ENCODE results near the gene ATP8A2. TPM values are rescaled to one million over a fixed set of nuclear protein-coding genes. Genes with fewer than 3 reads are reported as not detected.

The ATP8A2 gene
- total and polyA plus RNA-seq, 2 of the 8 experiments (the other 6 are each of a cell fraction or from before 2014, with no cell fraction given), result 2.4 to 8.3 TPM

DNA sequence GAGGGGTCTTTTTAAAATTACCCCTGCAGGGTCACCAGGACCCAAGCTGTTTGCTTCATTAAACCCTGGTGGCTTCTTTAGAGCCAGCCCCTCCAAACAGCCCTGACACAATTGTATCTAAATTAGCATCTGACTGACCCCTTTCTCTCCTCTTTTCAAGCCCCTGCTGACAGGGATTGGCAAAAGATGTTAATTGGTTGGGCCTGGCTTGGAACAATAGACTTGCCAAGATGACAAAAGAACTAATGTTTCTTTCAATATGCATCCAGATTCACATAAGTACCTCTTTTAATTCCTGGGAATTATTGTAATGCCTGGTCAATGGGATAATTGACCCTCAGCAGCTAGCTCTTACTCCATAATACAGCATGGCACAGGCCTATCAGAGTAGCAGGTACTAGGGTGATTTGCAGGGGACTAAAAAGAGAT lies 539.2 kb downstream of the ATP8A2 start:
- no peak overlapping the region for H2BK120ac ChIP-seq (replicated peaks; ENCODE audit: low read depth, low read length)
- ChIA-PET POLR2A (ENCODE audit: partially characterized antibody) (interaction anchor here (0.6 to 1.3 kb wide), 4 partner anchors 8 to 67 kb away, joined by 3 to 4 read pairs (median 3); no protein-coding TSS in a partner anchor), CTCF (ENCODE audit: partially characterized antibody) (interaction anchor here (1.0 to 1.4 kb wide), 3 partner anchors 53 to 126 kb away, joined by 3 to 4 read pairs (median 3); no protein-coding TSS in a partner anchor)
- no peak overlapping the region for H3K4ac ChIP-seq (replicated peaks; ENCODE audit: insufficient read length, low read depth, low read length)
- no peak overlapping the region for H3K56ac ChIP-seq (replicated peaks; ENCODE audit: insufficient read length, low read depth, low read length)
- H3K23me2 ChIP-seq (ENCODE audit: low read depth, low read length), result peaks cover 4% of the 10 kb centered on the region; the same call in 1 of the 2 replicates
- no peak overlapping the region for H2BK12ac ChIP-seq (ENCODE audit: low read depth, low read length)
- H3K79me2 ChIP-seq (ENCODE audit: control insufficient read depth in 1 of 2, insufficient read depth in 2 of 2, low read length in 2 of 2), result no peaks in the 10 kb centered on the region
- H3K18ac ChIP-seq (ENCODE audit: extremely low read depth, low read length), result no peak overlapping the region
- H2BK5ac ChIP-seq (ENCODE audit: low read depth, low read length), result peak overlapping the region; percentile 89; the same call in 1 of the 2 replicates
- H3K4me2 ChIP-seq (ENCODE audit: insufficient read depth in 1 of 2, low read depth in 2 of 2, low read length in 2 of 2), result peak overlapping the region; percentile 52 to 75
- H3K36me3 ChIP-seq (ENCODE audit: control insufficient read depth in 2 of 4, insufficient read depth in 4 of 4, low read length in 3 of 4), result no peaks in the 10 kb centered on the region
- H3K4me1 ChIP-seq (replicated peaks in 1 of 4; ENCODE audit: control insufficient read depth in 3 of 4, insufficient read depth in 4 of 4, low read length in 3 of 4), result peaks cover 3 to 33% (median 19%) of the 10 kb centered on the region in 4 experiments; a peak in 5 of 7 replicates
- H3K27me3 ChIP-seq (replicated peaks in 1 of 4; ENCODE audit: control insufficient read depth in 3 of 4, extremely low read depth in 1 of 4, insufficient read depth in 3 of 4, low read length in 3 of 4), result no peaks in the 10 kb centered on the region; a peak in 1 of 7 replicates
- peak in 1 of 2 experiments; percentile 74 for DNase-seq (ENCODE audit: low read depth in 1 of 2, low spot score in 2 of 2)
- H4K8ac ChIP-seq (ENCODE audit: extremely low read depth, insufficient read depth, low read length), result no peak overlapping the region
- no peak overlapping the region for H4K5ac ChIP-seq (ENCODE audit: insufficient read length, low read depth, low read length)
- H4K91ac ChIP-seq (replicated peaks; ENCODE audit: insufficient read length, low read length), result no peak overlapping the region
- H3K9me3 ChIP-seq (ENCODE audit: insufficient read depth in 2 of 2, low read depth in 1 of 2, low read length in 1 of 2), result no peaks in the 10 kb centered on the region; a peak in 1 of 4 replicates
- 0 out of 2 replicates have a peak overlapping the region, but pooled peaks have one; percentile 31 for H3K27ac ChIP-seq (ENCODE audit: low read depth, low read length)
- H2AK5ac ChIP-seq (ENCODE audit: low read depth, low read length), result no peak overlapping the region
- no peaks in the 10 kb centered on the region for H3K79me1 ChIP-seq (ENCODE audit: low read depth, low read length)
- no peak overlapping the region for H2AFZ ChIP-seq (ENCODE audit: low read length)
- H2BK20ac ChIP-seq (ENCODE audit: low read length), result no peak overlapping the region
- H4K20me1 ChIP-seq (replicated peaks in 1 of 2; ENCODE audit: control insufficient read depth in 1 of 2, insufficient read depth in 2 of 2, low read length in 2 of 2), result no peaks in the 10 kb centered on the region
- H3K14ac ChIP-seq (ENCODE audit: insufficient read length), result no peak overlapping the region
- no peak overlapping the region for H3K23ac ChIP-seq (ENCODE audit: insufficient read length)
- no peak overlapping the region for H3K9ac ChIP-seq (replicated peaks in 1 of 4; ENCODE audit: extremely low read depth in 1 of 4, low read depth in 3 of 4, low read length in 3 of 4)
- peak; percentile 99 for FAIRE-seq
- peak overlapping the region in 1 of 4 experiments; percentile 26; a peak in 1 of 8 replicates for H3K4me3 ChIP-seq (ENCODE audit: extremely low read depth in 1 of 4, insufficient read depth in 2 of 4, low read depth in 3 of 4, low read length in 4 of 4)
- H2BK15ac ChIP-seq (ENCODE audit: low read length), result no peak overlapping the region
- TF ChIP-seq CREB1 (IDR thresholded peaks at IDR 0.05), result no peak
- TF ChIP-seq HDAC6 (IDR thresholded peaks at IDR 0.05; ENCODE audit: low read depth, low read length), result no peak
- TF ChIP-seq TCF12 (IDR thresholded peaks at IDR 0.05; ENCODE audit: low read depth, low read length), result 0 out of 2 replicates have a peak, but pooled peaks have one; percentile 27
- TF ChIP-seq SRF (IDR thresholded peaks at IDR 0.05; ENCODE audit: low read depth, low read length), result no peak
- no peak for TF ChIP-seq NRF1 (IDR thresholded peaks at IDR 0.05; ENCODE audit: low read depth, low read length)
- no peak for TF ChIP-seq ZNF274 (IDR thresholded peaks at IDR 0.05; ENCODE audit: borderline replicate concordance, extremely low read depth, low read length)
- TF ChIP-seq, protein P1, sequence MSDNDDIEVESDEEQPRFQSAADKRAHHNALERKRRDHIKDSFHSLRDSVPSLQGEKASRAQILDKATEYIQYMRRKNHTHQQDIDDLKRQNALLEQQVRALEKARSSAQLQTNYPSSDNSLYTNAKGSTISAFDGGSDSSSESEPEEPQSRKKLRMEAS (IDR thresholded peaks at IDR 0.05), result no peak
- TF ChIP-seq RXRA (IDR thresholded peaks at IDR 0.05; ENCODE audit: insufficient read depth, low read depth, low read length), result no peak
- peak; percentile 90 for TF ChIP-seq NANOG (IDR thresholded peaks at IDR 0.05; ENCODE audit: insufficient read depth, low read depth, low read length, poor library complexity, severe bottlenecking)
- TF ChIP-seq HDAC2 (IDR thresholded peaks at IDR 0.05; ENCODE audit: borderline replicate concordance in 1 of 2, low read depth in 2 of 2, low read length in 2 of 2), result peak; percentile 61 to 77; a peak in 3 of 4 replicates
- no peak for TF ChIP-seq POLR2AphosphoS5 (IDR thresholded peaks at IDR 0.05; ENCODE audit: low read depth, low read length)
- 0 out of 2 replicates have a peak, but pooled peaks have one; percentile 33 for TF ChIP-seq SP4 (IDR thresholded peaks at IDR 0.05; ENCODE audit: low read length)
- no peak for TF ChIP-seq CTBP2 (IDR thresholded peaks at IDR 0.05; ENCODE audit: borderline replicate concordance, insufficient read depth, insufficient read length, low read length)
- no peak for TF ChIP-seq GABPA (IDR thresholded peaks at IDR 0.05; ENCODE audit: borderline replicate concordance, insufficient read depth, low read length)

Measured in H1 (cell line).